NAMALWA (cell line): Measurements from ENCODE around the gene CPNE4.
A peak's percentile ranks its signal among the peaks of the same experiment; 100 is the strongest.

Source experiments
- DNase-seq: peaks from one replicate; pipeline ENCODE4 v3.0.0-alpha.2; 2015; ENCODE audit warnings: low spot score

CPNE4 gene

GRCh38 chr3:131596884-131597283 is 437.9 kb downstream of the CPNE4 start:
- no peak for DNase-seq

GRCh38 chr3:131591394-131592014 is 443.3 kb downstream of the CPNE4 start:
- DNase-seq: no peak

GRCh38 chr3:131586277-131586676 is 448.5 kb downstream of the CPNE4 start:
- DNase-seq: no peak

- peak; percentile 55 for DNase-seq
These were observed 452.4 kb downstream of the CPNE4 start for GRCh38 chr3:131582438-131582837.

GRCh38 chr3:131568460-131568859 is 466.4 kb downstream of the CPNE4 start:
- DNase-seq: no peak

GRCh38 chr3:131564812-131565211 is 470.0 kb downstream of the CPNE4 start:
- no peak for DNase-seq

- no peak for DNase-seq
These were observed 473.3 kb downstream of the CPNE4 start for GRCh38 chr3:131561511-131561910.

- DNase-seq: no peak
These were observed 474.0 kb downstream of the CPNE4 start for GRCh38 chr3:131560795-131561194.

- DNase-seq: no peak
These were observed 479.4 kb downstream of the CPNE4 start for GRCh38 chr3:131555456-131555855.

- DNase-seq: no peak
These were observed 481.1 kb downstream of the CPNE4 start for GRCh38 chr3:131553495-131554247.

GRCh38 chr3:131551761-131552160 is 483.1 kb downstream of the CPNE4 start:
- DNase-seq: no peak

- no peak for DNase-seq
These were observed 484.0 kb downstream of the CPNE4 start for GRCh38 chr3:131550562-131551465.

GRCh38 chr3:131549340-131549739 is 485.5 kb downstream of the CPNE4 start:
- peak; percentile 46 for DNase-seq

- DNase-seq: no peak
These were observed 487.2 kb downstream of the CPNE4 start for GRCh38 chr3:131547585-131547984.

GRCh38 chr3:131546441-131546840 is 488.4 kb downstream of the CPNE4 start:
- no peak for DNase-seq

- DNase-seq: no peak
These were observed 490.3 kb downstream of the CPNE4 start for GRCh38 chr3:131544557-131544956.

GRCh38 chr3:131543714-131544113 is 491.1 kb downstream of the CPNE4 start:
- no peak for DNase-seq

- DNase-seq: no peak
These were observed 493.5 kb downstream of the CPNE4 start for GRCh38 chr3:131541288-131541687.

GRCh38 chr3:131540821-131541220 is 494.0 kb downstream of the CPNE4 start:
- DNase-seq: no peak

GRCh38 chr3:131540143-131540542 is 494.7 kb downstream of the CPNE4 start:
- DNase-seq: no peak

- DNase-seq: no peak
These were observed 495.8 kb downstream of the CPNE4 start for GRCh38 chr3:131538968-131539367.

- DNase-seq: no peak
These were observed 497.3 kb downstream of the CPNE4 start for GRCh38 chr3:131537531-131537930.

- DNase-seq: no peak
These were observed 499.2 kb downstream of the CPNE4 start for GRCh38 chr3:131535596-131535995.
